Measurements from ENCODE around the gene RNF113B.

The RNF113B gene

DNA sequence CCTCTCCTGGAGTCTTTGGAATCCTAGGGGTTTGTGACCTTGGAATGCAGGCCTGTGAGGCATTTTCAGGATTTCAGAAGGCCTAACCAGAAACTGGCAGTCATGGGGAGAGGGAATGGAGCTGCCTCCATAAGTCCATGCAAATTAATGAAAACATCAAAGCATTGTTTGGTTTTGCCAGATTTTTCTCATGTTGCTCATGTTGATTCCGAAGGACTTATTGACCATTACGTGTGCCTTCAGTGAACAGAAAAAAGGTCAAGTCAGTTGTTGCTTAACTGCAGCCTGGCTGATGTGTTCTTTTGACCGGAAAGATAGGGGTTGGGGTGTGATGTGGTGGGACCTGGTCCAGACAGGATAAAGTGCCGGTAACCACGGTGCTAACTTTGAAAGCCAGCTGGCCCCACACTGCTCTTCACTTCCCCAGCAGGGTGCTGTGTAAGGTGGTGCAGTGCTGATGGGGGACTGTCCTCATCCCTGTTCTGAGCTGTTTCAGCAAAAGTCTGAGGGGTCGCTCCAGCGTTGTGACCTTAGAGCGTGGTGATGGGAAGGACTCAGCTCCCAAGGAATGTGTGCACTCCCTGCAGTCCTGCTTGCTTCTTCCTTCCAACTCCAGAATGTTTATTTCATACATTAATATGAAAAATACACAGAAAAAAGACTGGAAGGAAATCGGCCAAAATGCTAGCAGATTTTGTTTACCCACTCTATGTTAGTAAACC, 3.5 kb downstream of the RNF113B start:
- DNase-seq = no peak

DNA sequence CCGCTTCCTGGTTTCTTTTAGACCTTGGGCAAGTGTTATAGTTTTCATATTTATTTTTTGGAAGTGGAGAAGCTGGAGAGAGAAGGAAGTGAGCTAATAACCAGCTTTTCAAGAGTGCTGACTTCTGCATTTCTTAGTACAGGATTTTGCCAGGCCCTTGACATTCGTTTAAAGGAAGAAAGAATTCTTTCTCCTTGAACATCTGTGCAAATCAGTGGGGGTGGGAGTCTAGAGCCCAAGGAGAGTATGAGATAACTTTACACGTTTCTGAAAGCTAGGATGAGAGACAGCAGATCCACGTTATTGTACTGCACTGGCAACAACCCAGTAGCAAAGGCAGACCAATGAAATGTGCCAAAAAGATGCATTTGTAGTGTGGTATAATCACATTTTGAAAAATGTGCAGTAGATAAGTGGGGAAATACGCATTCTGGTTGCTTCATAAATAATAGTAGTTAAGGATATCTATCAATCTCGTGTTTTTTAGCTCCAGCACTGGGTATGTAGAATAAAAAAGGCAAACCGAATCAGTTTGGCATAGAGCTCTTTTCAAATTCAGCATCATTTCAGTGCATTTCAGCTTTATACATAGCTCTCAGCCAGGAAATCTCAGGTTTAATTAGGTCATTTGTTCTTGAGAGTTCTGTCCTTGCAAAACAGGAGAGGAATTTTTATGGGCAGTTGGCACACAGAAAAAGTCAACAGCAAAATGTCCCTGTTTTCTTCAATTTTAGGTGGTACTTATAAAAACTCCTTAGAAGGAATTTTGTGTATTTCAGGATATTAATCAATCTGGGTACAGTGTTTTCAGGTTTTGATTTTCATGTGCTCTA, 4.3 kb downstream of the RNF113B start:
- no peak for DNase-seq

DNA sequence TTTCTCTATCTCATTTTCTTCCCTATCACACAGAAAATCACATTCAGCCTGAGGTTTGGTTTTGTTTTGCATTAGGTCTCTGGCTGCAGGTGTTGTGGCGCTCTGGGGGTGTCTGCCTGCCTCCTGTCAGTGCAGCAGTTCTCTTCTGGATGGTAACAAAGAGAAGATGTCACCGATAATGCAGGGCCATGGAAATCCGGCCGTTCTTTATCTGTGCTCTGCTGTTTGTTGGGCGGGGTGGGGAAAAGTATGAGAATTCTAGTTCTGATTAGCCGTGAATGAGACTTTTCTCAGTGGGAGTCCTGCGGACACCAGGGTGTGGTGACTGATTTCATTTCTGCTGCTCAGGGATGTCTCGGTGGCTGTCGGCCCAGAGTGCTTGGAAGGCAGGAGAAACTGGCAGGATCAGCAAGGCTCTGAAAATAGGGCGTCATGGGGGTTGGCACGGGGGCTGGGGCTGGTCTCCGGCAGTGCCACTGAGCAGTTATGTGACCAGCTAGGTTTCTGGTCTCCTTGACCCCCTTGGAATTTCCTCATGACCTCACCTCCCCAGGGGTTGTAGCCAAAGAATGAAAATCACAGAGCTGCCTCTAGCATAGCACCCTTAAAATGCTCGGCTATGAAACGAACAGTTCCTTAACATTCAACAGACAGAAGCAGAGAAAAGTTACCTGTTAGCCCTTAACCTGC, 5.0 kb downstream of the RNF113B start:
- no peak for DNase-seq

DNA sequence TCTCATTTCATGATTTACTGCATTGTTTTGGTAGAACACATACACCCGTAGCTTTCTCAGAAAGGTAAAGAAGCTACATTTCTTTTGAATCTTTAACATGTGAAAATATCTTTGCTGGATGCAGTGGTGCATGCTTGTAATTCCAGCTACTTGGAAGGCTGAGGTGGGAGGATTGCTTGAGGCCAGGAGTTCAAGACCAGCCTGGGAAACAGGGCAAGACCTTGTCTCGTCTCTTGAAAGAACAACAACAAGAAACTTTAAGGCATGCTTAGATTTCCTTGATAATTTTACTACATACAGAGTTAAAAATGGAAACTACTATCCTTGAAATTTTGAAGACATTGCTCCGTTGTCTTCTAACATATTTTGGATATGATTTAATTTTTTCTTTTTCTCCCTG, 7.7 kb downstream of the RNF113B start:
- DNase-seq = no peak

DNA sequence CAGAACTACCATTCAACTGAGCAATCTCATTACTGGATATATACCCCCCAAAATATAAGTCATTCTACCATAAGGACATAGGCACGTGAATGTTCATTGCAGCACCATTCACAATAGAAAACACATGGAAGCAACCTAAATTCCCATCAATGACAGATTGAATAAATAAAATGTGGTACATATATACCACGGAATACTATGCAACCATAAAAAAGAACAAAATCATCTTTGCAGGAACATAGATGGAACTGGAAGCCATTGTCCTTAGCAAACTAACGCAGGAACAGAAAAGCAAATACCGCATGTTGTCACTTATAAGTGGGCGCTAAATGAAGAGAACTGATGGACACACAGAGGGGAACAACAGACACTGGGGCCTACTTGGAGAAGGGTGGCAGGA, 14.1 kb downstream of the RNF113B start:
- no peak for DNase-seq

DNA sequence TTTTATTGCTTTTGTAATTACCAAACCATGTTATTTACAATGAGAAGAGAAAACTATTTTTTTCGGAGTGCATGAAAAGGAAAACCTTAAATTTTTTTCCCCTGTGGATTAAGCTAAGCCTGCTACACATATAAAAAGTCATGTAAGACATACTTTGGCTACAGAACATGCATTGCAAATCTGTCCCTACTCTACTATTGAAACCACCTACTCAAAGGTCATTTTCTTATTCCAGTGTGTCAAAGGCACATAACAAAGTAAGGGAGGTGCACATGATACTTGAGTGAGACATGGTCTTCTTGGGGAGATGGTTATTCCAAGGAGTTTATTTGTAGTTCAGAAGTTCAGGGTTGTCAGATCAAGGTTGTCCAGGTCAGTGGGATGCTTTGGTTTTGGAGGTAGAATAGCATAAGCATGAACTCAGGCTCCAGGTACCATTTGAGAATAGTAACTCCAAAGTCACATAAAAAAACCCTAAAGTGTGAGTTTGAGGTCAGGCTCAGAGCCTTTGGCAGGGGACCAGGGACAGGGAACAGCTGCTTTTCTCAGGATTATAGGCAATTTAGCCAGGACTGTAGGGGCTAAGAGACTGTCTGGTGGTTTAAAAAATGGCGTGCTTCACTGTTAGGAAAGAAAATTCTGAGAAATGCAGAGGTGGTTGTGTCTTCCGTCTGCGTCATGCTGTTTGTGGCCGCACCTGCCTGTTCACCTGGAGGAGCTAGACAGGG, 18.7 kb downstream of the RNF113B start:
- no peak for DNase-seq

DNA sequence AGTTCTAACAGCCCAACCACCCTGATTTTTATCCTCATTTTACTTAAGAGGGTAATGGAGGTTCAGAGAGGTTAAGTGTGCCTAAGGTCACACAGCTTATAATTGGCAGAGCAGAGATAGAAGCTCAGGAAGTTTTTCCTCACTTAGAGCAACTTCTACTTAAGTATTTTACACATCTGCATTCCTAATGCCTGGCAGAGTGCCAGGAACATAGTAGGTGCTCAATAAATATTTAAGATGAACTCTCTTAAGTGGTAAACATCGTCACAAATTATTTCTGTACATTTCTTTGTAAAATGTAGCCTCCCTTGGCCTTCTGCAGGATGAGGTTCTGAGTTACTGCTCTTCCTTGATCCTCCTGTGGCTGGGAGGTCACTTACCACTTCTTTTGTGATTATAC, 19.5 kb downstream of the RNF113B start:
- no peak for DNase-seq

DNA sequence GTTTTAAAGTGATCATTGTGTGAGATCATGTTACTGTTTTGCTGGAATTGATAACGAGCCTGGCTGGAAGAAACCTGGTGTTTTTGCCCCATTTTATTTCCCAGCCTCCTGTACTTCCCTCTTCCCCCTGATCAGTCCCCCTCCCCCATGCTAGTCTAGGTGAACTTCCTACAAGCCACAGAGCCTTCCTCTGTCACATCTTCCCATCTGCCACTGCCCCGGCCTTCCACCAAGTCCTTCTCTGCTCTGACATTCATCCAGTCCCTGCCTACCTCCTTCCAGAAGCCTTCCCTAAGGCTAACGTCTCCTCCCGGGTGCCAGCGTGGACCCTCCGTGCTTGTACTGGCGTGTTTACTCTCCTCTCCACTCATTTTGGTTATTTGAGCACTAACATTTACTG, 19.9 kb downstream of the RNF113B start:
- no peak for DNase-seq

DNA sequence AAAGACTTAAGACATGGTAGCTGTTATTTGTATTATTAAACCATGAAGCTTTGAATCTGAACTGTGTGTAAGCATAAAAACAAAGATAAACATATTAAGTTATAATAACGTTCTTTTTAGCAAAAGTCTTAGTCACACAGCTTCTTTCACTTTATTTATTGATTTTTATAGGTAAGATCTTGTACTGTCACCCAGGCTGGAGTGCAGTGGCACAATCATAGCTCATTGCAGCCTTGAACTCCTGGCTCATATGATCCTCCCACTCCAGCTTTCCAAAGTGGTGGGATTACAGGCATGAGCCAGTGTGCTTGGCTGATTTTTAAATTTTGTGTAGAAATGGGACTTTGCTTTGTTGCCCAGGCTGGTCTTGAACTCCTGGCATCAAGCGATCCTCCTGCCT, 20.8 kb downstream of the RNF113B start:
- no peak for DNase-seq

DNA sequence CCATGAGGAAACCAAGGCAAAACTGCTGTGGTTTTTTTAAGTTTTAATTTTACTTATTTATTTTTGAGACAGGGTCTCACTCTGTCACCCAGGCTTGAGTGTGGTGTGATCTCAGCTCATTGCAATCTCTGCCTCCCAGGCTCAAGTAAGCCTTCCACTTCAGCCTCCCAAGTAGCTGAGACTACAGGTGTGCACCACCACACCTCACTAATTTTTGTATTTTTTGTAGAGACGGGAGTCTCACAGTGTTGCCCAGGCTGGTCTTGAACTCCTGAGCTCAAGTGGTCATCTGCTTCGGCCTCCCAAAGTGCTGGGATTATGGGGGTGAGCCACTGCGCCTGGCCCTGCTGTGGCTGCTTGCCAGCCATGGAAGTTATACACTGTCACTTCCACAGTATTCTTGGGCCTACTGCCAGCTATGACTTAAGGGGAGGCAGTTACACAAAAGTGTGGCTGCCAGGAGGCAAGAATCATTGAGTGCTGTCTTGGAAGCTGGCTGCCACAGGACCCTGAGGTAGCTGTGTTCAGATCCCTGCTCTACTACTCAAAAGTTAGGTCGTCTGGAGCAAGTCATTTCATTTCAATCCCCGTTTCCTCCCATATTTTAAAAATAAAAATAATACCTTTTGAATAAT, 21.5 kb downstream of the RNF113B start:
- DNase-seq = no peak

DNA sequence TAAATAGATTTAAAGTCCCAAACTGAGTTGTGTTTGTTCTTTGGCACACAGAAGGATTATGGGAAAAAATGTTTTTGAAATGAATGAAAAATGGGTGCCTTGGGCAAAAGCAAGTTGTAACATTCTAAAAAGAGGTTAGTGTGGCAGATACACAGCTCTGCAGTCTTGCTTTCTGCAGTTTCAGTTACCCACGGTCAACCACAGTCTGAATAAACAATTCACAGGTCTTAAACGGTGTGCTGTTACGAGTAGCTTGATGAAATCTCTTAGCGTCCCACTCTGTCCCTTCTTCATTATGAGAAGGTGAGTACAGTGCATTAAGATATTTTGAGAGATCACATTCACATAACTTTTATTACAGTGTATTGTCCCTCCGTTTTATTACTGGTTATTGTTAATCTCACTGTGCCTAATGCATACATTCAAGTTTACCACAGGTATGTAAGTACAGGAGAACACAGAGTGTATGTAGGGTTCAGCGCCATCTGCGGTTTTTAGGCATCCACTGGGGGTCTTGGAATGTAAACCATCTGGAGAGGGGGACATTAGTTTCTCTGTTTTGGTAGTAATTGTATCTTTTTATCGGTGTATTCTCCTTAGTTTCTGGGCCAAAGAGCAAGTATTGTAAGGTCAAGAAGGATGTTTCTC, 26.1 kb downstream of the RNF113B start:
- no peak for DNase-seq

DNA sequence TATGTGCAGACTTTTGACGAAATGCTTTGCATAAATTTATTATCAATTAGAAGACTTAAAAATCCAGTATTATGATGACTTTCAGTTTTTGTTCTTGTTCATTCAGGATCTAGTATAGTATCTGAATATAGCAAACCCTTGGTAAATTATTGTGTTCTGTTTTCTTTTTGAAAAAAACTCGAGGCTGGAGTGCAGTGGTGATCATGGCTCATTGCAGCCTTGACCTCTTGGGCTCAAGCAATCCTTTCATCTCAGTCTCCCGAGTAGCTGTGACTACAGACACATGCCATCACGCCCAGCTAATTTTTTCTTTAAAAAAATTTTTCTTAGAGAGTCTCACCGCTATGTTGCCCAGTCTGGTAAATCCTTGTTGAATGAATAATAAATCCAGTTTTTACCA, 29.5 kb downstream of the RNF113B start:
- no peak for DNase-seq

DNA sequence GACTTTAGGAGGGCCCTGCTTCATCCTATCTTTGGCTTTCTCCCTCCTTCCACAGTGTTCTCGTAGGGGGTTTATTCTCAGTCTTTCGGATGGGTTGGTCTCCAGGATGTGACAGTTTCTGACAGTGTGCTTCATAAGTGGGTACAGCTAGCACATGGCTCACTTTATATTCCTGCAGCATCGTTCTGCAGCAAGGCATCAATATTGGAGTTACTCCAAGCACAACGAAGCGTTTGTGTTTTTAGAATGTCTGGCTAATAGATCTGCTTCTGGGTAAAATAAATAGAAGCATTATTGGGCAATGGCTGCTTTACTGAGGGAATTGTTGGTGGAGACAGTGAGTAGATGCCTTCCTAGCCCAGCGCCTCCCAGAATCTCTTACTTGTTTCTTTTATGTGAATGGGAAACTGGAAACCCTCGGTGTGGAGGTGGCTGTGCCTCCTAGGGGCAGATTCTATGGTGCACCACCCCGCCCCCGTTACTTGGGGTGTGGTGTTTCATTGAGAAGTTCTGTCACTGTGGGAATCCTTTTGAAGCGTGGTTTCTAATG, 32.2 kb downstream of the RNF113B start:
- DNase-seq = no peak

DNA sequence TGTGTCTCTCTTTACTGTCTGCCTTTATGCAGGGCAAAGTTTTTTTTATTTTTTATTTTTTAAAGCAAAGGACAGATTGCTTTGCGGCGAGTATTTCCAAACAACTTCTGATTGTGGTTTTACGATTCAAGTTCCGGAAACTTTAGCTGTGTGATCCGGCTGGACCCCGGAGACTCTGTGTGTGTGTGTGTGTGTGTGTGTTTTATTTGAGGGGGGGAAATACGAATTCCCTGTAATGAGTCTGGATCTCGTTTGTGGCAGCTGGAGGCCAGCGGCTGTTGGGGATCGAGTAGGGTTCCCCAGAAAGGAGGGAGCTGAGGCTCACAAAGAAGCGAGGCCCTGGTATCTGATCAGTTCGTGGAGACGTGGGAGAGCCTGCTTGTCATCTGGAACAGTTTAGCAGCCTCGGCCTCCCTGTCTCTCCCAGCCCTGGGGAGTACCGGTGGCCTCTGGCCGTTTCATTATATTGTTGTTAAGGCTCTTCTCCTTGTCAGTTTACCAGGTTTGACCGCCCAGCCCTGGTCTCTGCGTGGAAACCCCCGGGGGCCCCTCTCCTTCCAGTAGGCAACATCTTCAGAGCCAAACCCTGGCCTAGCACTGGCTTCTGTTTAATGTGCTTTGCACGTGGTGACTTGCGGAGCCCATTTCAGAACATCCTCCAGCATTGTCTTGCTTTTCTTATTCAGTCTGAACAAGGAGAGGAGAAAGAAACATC, 32.9 kb downstream of the RNF113B start:
- no peak for DNase-seq

DNA sequence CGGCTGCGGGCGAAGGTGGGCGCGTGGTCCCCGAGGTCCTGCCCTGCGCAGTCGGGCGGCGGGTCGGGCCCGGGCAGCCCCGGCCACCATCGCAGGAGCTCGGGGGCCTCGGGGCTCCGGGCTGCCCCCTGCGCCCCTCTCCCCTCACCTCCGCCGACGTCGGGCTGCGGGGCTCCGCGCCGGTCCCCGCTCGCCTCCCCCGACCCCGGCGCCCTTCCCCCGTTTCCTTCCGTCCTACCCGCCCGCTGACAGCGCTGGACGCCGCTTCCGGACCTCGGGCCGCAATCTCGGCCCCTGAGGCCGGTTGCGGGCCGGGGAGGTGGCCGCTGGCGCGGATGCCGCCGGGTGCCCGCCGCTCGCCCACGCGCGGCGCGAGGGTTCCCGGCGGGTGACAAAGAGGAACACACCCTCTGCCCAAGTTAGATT, 33.5 kb downstream of the RNF113B start:
- no peak for DNase-seq

DNA sequence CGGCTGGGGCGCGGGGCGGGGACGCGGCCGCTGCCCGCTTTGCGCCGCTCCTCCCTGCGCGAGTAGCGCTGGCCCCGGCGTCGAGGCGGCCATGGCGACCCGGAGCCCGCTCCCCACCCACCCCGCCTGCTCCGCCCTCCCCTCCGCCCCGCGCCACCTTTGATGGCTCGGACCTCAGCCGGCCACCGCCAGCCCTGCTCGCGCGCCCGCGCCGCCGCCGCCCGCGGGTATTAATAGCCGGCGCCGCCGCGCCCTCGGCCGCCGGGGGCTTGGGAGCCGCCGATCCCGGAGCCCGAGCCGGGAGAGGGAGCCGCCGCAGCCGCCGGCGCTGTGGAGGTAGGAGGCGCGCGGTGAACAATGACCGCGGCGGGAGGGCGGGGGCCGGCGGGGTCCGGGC, 33.9 kb downstream of the RNF113B start:
- DNase-seq = no peak

DNA sequence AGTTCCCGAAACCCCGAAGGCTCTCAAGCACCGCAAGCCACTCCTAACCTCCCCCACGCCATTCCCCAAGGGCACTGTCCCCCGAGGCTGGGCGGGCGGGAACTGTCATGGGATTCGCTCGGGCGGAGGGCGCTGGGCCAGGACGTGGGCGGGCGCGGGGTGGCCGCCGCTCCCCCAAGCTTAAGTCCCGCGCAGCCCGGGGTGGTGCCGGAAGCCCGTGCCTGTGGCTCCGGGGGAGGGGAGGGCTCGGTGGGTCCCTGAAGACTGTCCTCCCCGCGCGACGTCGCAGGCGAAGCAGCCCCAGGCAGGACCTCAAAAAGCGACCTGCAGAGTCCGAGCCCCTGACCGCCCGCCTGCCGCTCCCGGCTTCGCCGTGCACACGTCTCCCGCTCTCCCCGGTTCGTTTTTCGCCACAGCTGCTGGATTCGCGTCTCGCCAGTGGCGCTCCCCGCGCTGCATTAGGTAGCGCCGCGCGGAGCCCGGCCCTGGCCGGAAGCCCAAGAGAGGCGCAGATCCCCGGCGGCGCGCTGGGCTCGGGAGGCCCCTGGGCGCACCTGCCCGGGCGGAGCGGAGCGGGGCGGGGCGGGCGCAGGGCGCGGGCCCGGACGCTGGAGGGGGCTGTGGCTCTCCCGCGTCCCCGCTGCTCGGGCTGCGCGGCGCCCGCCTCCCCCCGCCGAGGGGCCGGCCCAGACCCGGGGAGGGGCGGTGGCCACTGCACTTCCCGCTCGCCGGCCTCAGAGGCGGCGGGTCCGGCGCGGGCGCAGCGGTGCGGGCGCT, 34.5 kb downstream of the RNF113B start, which contains the start of gene FARP1:
FARP1 (plus strand) TSS at position 715 of the 777 bp plus-strand sequence. CDS start 70,149 bp downstream, outside the sequence.
- peak; percentile 2 for DNase-seq

DNA sequence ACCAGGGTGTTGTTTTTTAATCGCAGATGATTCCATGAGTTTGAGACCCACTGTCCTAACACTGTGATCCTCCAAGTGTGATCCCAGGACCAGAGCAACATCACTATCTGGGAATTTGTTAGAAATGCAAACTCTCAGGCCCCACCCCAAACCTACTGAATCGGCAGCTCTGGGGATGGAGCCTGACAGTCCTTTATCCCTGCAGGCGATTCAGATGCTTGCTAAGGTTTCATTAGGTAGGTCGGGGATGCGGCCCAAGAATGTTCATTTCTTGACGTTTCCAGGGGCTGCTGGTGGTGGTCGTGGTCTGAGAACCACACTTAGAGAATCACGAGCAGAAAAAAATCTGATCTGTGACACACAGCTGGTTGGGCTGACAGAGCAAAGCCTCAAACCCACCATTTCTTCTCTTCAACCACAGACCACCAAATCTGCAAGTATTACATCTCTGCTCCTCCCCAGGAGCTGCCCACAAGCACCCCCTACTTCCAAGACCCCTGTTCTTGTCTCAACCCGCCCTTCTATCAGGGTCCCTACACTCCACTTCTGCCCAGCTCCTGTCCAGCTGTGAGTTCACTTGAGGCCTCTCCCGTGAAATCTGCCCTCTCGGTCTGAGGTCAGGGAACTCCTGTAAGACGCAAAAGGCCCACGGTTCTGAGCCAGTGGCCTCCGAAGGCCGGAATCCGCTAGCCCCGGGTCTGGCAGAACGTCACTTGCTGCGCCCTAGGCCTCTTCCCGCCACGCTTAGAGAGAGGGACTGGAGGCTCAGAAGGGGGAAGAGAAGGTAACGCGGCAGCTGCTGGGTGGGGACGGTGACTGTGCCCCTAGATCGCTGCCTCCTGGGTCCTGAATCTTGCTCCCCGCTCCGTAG, 35.3 kb downstream of the RNF113B start:
- no peak for DNase-seq

DNA sequence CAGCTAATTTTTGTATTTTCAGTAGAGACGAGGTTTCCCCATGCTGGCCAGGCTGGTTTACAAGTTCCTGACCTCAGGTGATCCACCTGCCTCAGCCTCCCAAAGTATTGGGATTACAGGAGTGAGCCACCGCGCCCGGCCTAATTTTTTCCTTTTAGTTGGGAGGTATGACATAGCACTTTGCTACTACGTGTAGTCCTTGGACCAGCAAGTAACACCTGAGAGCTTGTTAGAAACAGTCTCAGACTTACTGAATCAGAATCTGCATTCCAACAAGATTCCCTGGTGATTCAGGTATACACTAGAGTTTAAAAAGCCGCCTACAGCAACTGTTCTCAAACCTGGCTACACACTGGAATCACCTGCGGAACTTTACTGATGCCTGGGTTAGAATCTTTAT, 36.0 kb downstream of the RNF113B start:
- DNase-seq = no peak

Data from CD4-positive, alpha-beta T cell treated with Interleukin-6 for 4 hours (primary cell).